Naive B cell (primary cell): ENCODE data around the gene PRDX3. TPM values are rescaled to one million over a fixed set of nuclear protein-coding genes. Genes with fewer than 3 reads are reported as not detected.
"Not testable (repeated sequence)": the region's sequence is repeated elsewhere in the genome, so short reads cannot be mapped to it uniquely, and the experiment has no call there.

Experiments
- ATAC-seq, 2 donors: fragments of 150-1000 bp; cut with Tn5 transposase; 2 replicates each; pipeline ENCODE4 v1.10.0; 2021; ENCODE audit warnings: low read depth in 2 of 2, mild to moderate bottlenecking in 2 of 2, moderate library complexity in 2 of 2
- DNase-seq: peaks from one replicate; pipeline ENCODE4 v3.0.0; 2022
- H3K27ac Mint-ChIP-seq, 6 donors: one replicate each; pipeline ENCODE4 v1.8.0; 2020 to 2022; ENCODE audit warnings: mild to moderate bottlenecking in 6 of 6, mixed read lengths in 6 of 6, moderate library complexity in 5 of 6, inconsistent platforms in 2 of 6
- H3K27me3 Mint-ChIP-seq, 3 donors: one replicate each; pipeline ENCODE4 v1.8.0; 2021 to 2022; ENCODE audit warnings: mixed read lengths in 3 of 3, mild to moderate bottlenecking in 1 of 3
- H3K36me3 Mint-ChIP-seq, 2 donors: one replicate each; pipeline ENCODE4 v1.8.0; 2020 to 2022; ENCODE audit warnings: mixed read lengths in 2 of 2, inconsistent platforms in 1 of 2, mild to moderate bottlenecking in 1 of 2
- H3K4me1 Mint-ChIP-seq, 3 donors: one replicate each; pipeline ENCODE4 v1.8.0; 2020 to 2022; ENCODE audit warnings: mixed read lengths in 3 of 3, inconsistent platforms in 1 of 3, mild to moderate bottlenecking in 1 of 3, moderate library complexity in 1 of 3
- H3K4me3 Mint-ChIP-seq, 8 donors: one replicate each; pipeline ENCODE4 v1.8.0; 2020 to 2022; ENCODE audit warnings: mild to moderate bottlenecking in 8 of 8, mixed read lengths in 8 of 8, moderate library complexity in 8 of 8, inconsistent platforms in 2 of 8
- H3K9me3 Mint-ChIP-seq, 7 donors: one replicate each; pipeline ENCODE4 v1.8.0; 2020 to 2022; ENCODE audit warnings: mixed read lengths in 7 of 7, mild to moderate bottlenecking in 5 of 7, inconsistent platforms in 2 of 7, moderate library complexity in 1 of 7
- polyA plus RNA-seq, 6 donors: library from polyadenylated mRNA; unstranded; fragments of 300-500 nt; fragmentation: Illumina TruSeq; gene quantifications; one replicate each; pipeline ENCODE4 v1.2.3, GENCODE V29; 2021; ENCODE audit warnings: low read depth in 6 of 6

PRDX3 gene
- polyA plus RNA-seq, 6 donors from 2014 or later, result 32.2 to 63.0 (median 54.7) TPM

DNA sequence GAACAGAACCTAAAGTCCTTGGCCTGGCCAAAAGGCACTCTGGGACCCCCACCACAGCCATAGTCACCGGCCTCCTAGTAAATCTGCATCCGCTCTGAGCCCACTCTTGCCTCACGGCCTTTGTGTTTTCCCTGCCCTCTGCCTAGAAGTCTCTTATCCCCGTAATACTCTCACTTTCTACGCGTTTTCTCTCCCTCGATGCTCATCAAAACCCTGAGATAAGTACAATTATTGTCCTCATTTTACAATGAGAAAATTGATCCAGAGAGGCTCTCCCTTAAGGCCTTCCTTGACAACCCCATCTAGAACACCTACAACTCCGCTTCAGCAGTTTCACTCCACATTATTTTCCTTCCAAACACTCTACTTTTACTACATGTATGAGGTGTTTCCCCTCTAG lies 11.6 kb downstream of the PRDX3 start:
- DNase-seq (no peak), ATAC-seq (no peak)
- H3K9me3 Mint-ChIP-seq, result no peaks in the 10 kb centered on the region
- H3K27ac Mint-ChIP-seq, result peak overlapping the region in 5 of 6 donors; percentile 8 to 83 (median 64)
- H3K4me3 Mint-ChIP-seq, result peak overlapping the region; percentile 47 to 95 (median 85)
- peaks cover 6 to 17% of the 10 kb centered on the region in 2 donors for H3K36me3 Mint-ChIP-seq
- no peaks in the 10 kb centered on the region for H3K27me3 Mint-ChIP-seq
- H3K4me1 Mint-ChIP-seq, result peaks cover 10 to 17% (median 11%) of the 10 kb centered on the region in 3 donors

DNA sequence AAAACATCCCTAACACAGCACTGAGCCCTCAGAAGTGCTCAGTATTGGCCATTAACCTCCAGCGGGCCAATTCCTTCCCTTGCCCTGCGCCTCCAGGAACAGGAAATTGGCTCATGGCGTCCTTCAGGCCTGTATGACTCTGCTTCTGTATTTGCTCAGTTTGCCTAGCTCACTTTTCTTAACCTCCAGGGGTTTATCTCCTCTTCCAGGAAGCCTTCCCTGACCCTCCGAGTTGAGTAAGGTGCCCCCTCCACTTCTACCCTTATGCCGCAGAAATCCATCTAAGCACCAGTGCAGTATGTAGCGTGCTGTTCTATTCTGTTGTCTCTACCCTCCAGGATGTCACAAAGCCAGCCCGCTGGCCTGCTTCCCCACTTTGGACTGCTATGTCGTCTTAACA lies 12.0 kb downstream of the PRDX3 start:
- ATAC-seq (no peak), DNase-seq (no peak)
- peak overlapping the region in 5 of 6 donors; percentile 1 to 83 (median 64) for H3K27ac Mint-ChIP-seq
- peaks cover 10 to 20% (median 11%) of the 10 kb centered on the region in 3 donors for H3K4me1 Mint-ChIP-seq
- H3K27me3 Mint-ChIP-seq, result no peaks in the 10 kb centered on the region
- peaks cover 6 to 17% of the 10 kb centered on the region in 2 donors for H3K36me3 Mint-ChIP-seq
- no peaks in the 10 kb centered on the region for H3K9me3 Mint-ChIP-seq
- H3K4me3 Mint-ChIP-seq, result peak overlapping the region; percentile 76 to 96 (median 91)

DNA sequence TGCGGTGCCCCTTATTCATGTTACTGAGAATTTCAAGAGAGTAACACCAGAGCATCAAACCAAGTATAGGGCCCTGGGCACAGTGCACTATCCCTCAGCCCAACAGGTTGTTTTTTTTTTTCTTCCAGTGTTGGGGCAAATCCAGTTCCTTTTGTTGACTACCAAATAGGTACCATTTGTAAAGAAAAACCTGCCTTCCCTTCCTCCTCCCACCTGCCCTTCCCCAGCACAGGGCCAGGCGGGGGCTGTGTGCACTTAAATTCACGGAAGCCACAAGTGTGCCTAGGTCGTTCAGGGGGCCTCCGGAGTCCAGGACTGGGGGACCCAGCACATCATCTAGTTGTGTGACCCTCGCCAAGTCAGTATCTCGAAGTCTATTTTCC lies 12.5 kb downstream of the PRDX3 start:
- peak; percentile 2 to 3 for ATAC-seq
- Mint-ChIP-seq H3K27ac (peak overlapping the region in 5 of 6 donors; percentile 75 to 98 (median 92)), H3K36me3 (peaks cover 6 to 17% of the 10 kb centered on the region in 2 donors), H3K9me3 (no peaks in the 10 kb centered on the region), H3K27me3 (no peaks in the 10 kb centered on the region), H3K4me3 (peak overlapping the region; percentile 85 to 96 (median 93)), H3K4me1 (peaks cover 10 to 20% (median 11%) of the 10 kb centered on the region in 3 donors)
- no peak for DNase-seq

DNA sequence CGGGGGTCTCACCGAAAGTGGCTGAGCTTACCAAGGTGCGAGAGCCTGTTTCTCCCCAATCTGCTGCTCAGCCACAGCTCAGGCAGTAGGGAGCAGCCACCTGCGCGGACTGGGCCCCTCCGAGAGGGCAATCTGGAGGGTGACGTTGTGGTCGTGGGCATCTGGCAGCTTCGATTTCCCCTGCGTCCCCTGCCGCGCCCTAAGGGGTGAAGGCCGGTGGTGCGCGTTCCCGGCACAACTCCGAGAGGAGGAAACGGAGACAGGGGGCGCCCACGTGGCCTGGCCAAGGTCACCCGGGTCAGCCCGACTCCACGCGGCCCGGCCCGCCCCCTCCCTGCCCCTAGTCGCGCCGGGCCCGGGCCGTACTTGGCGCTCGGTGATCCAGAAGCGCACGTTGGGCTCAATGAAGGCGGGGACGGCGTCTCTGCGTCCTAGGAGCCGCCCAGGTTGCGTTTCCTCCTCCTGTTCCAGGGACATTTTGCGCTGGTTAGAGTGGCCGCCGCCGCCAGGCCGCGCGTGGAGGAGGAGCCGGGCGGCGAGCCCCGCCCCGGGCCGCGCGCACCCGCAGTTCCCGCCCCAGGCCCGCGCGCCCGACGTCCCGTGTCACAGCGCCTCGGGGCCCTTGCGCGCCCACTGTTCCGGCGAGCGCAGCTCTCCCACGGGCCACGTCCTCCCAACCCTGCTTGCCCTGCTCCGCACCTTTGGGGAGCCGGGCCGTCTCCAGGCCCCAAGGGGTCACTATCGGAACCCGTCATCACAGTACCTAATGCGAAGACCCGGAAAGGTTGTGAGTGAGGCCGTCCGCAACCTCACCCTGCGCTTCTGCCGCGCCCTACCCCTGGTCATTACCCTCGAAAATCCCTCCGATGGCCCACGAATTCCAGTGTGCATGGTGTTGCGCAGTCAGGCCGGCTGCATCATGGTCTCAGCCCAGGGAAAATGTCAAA lies 13.2 kb downstream of the PRDX3 start, which contains the start of gene SFXN4:
Gene SFXN4 (minus strand): TSS at position 544 of the 947 bp plus-strand sequence. CDS start 67 bp downstream, at position 477.
- peak within 1 kb of the TSS; percentile 85 to 96 (median 93) for H3K4me3 Mint-ChIP-seq
- DNase-seq (peak; percentile 80), ATAC-seq (peak; percentile 92 to 93)
- H3K4me1 Mint-ChIP-seq, result peaks cover 10 to 20% (median 11%) of the 10 kb centered on the region in 3 donors
- H3K27ac Mint-ChIP-seq, result peak within 1 kb of the TSS; percentile 53 to 98 (median 88)
- peaks cover 6 to 17% of the 10 kb centered on the region in 2 donors for H3K36me3 Mint-ChIP-seq
- no peaks in the 10 kb centered on the region for H3K27me3 Mint-ChIP-seq
- H3K9me3 Mint-ChIP-seq, result no peaks in the 10 kb centered on the region

DNA sequence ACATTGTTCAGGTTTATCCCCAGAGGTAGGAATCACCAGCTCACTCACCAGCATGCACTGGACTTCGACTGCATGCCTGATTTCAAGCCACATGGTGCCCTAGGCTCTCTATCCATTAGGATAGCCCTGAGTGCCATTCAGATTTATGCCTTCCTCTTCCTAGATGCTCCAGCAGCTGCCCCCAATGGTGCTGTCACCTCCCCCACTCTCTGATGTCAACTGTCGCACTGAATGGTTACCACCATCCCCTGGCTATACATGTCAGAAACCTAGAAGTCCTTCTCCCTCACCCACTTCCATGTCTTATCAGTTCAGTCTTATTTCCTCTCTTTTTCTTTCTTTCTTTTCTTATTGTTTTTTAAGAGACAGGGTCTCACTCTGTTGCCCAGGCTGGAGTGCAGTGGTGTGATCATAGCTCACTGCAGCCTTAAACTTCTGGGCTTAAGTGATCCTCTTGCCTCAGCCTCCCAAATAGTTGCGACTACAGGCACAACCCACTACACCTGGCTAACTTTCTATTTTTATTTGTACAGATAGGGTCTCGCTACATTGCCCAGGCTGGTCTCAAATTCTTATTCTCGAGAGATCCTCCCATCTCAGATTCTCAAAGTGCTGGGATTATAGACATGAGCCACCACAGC lies 16.0 kb downstream of the PRDX3 start:
- peaks cover 4 to 8% of the 10 kb centered on the region in 2 donors for H3K36me3 Mint-ChIP-seq
- peak overlapping the region in 2 of 8 donors; percentile 44 to 64 for H3K4me3 Mint-ChIP-seq
- peaks cover 10 to 20% (median 11%) of the 10 kb centered on the region in 3 donors for H3K4me1 Mint-ChIP-seq
- ATAC-seq, result no peak
- H3K9me3 Mint-ChIP-seq, result no peaks in the 10 kb centered on the region
- H3K27me3 Mint-ChIP-seq, result no peaks in the 10 kb centered on the region
- no peak for DNase-seq
- H3K27ac Mint-ChIP-seq, result no peak overlapping the region

DNA sequence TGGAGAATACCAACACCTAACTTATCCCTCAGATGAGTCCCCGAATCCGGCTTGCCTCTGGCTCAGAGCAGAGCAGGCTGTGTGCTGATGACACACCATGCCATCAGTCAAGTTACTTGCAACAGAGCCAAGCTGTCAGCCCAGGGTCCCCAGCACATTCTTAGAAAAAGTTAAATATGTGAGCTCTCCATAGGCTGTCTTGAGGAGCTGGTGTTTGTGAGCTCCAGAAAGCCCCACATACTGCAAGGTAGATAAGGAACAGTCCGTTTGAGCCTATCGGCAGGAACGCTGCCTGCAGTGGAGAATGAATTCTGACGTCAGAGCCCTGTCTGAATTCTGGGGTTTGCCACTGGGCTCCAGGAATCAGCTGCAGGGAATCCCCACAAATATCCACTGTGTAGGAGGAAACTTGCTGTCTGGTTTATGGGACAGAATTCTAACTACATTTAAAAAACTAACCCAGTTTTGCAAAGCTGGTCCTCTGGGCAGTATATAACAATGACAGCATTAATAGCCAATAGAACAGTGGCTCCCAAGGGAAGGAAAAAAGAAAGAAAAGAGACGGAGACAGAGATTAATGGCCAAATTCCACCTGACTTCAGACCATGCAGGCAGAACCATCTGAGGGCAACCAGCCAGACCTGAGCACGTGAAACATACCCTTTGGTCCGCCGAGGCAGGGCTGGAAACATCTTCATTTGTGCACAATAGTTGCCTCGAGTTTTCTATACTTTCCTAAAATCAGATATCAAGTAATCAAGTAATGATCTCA lies 16.7 kb downstream of the PRDX3 start:
- no peak for ATAC-seq
- Mint-ChIP-seq H3K9me3 (no peaks in the 10 kb centered on the region), H3K27me3 (no peaks in the 10 kb centered on the region), H3K4me3 (peak overlapping the region in 2 of 8 donors; percentile 64), H3K27ac (no peak overlapping the region), H3K36me3 (peaks cover 6 to 8% of the 10 kb centered on the region in 2 donors), H3K4me1 (peaks cover 10 to 20% (median 11%) of the 10 kb centered on the region in 3 donors)
- no peak for DNase-seq

DNA sequence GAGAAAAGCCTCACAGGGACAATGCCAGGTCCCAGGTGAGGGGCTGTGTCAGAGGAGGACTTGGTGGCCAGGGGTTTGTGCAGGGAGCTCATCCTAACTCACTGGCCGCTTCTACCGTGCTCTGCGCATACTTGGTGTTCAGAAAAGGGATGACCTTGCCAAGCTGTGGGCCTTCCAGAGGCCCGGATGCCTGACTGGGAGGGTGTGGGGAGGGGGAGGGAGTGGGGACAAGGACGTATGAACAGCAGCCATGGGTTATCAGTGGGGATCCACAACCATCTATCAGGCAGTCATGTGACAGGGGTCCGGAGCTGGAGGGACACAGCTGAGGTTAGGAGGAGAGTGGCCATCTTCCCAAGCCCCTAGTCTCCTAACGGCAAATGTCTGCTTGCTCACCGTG lies 19.3 kb downstream of the PRDX3 start:
- peaks cover 0 to 8% (median 4%) of the 10 kb centered on the region in 3 donors for H3K4me1 Mint-ChIP-seq
- peaks cover 9 to 15% of the 10 kb centered on the region in 2 donors for H3K36me3 Mint-ChIP-seq
- no peak overlapping the region for H3K27ac Mint-ChIP-seq
- no peak for ATAC-seq
- DNase-seq, result no peak
- H3K27me3 Mint-ChIP-seq, result no peaks in the 10 kb centered on the region
- no peak overlapping the region for H3K4me3 Mint-ChIP-seq
- H3K9me3 Mint-ChIP-seq, result peaks cover 0 to under 1% (median 0%) of the 10 kb centered on the region in 7 donors

DNA sequence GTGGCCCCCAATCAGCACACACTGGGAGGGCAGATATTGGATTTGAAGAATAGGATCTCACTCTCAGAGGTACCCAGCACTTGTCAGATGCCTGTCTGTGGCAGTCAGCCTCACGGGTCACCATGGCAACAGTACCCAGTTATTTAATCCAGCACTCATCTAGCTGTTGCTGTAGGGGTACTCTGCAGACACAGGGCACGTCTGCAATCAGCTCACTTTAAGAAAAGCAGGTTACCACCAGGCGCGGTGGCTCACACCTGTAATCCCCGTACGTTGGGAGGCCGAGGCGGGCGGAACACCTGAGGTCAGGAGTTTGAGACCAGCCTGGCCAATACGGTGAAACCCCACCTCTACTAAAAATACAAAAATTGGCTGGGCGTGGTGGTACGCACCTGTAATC lies 25.0 kb downstream of the PRDX3 start:
- Mint-ChIP-seq H3K27ac (no peak overlapping the region), H3K27me3 (no peaks in the 10 kb centered on the region), H3K4me3 (no peak overlapping the region), H3K36me3 (peaks cover 14% of the 10 kb centered on the region in 2 donors), H3K4me1 (peaks cover 0 to 3% (median 0%) of the 10 kb centered on the region in 3 donors), H3K9me3 (peaks cover 0 to 3% (median 0%) of the 10 kb centered on the region in 7 donors)
- no peak for ATAC-seq
- DNase-seq, result no peak

DNA sequence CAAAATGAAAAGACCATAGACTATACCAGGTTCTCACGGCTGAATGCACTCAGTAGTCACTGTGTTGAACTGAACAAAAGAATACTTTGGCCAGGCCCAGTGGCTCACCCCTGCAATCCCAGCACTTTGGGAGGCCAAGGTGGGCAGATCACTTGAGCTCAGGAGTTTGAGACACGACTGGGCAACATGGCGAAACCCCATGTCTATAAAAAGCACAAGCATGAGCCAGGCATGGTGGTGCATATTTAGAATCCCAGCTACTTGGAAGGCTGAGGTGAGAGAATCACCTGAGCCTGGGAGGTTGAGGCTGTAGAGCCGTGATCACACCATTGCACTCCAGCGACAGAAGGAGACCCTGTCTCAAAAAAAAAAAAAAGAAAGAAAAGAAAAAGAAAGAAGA lies 25.6 kb downstream of the PRDX3 start:
- Mint-ChIP-seq H3K27ac (no peak overlapping the region), H3K36me3 (peaks cover 14% of the 10 kb centered on the region in 2 donors)

DNA sequence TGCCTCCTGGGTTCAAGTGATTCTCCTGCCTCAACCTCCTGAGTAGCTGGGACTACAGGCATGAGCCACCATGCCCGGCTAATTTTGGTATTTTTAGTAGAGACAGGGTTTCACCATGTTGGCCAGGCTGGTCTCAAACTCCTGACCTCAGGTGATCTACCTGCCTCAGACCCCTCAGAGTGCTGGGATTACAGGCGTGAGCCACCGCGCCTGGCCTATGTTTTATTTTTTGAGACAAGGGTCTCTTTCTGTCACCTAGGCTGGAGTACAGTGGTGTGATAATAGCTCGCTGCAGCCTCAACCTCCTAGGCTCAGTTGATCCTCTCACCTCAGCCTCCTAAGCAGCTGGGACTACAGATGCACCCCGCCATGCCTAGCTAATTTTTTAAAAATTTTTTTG lies 27.0 kb downstream of the PRDX3 start:
- H3K27me3 Mint-ChIP-seq, H3K4me3 Mint-ChIP-seq, H3K4me1 Mint-ChIP-seq, ATAC-seq, H3K27ac Mint-ChIP-seq, DNase-seq, H3K9me3 Mint-ChIP-seq: not testable (repeated sequence)
- H3K36me3 Mint-ChIP-seq, result peaks cover 8 to 12% of the 10 kb centered on the region in 2 donors

More for the DNA sequence above, 25.6 kb downstream of the PRDX3 start:
- DNase-seq, result no peak
- peaks cover 0 to 3% (median 0%) of the 10 kb centered on the region in 3 donors for H3K4me1 Mint-ChIP-seq
- no peak overlapping the region for H3K4me3 Mint-ChIP-seq
- peaks cover 0 to 3% (median 0%) of the 10 kb centered on the region in 7 donors for H3K9me3 Mint-ChIP-seq
- H3K27me3 Mint-ChIP-seq, result no peaks in the 10 kb centered on the region
- no peak for ATAC-seq

DNA sequence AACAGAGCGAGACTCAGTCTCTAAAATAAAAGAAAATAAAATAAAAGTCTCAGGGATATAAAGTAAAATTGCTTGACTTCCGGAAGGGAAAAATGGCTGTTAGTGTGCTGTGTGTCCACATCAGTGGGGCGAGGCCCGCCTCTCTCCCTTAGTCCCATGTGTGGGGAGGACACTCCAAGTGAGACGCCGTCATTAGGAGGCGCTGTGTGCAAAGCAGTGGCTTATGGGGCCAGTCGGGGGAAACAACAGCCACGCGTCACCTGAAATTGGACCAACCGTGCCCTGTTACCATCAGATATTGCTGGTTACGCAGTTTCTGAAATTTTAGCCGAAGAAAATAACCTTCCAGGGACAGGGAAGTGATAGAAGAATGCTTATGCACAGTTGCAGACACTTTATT lies 28.9 kb downstream of the PRDX3 start:
- Mint-ChIP-seq H3K4me3 (no peak overlapping the region), H3K27ac (no peak overlapping the region), H3K27me3 (no peaks in the 10 kb centered on the region), H3K4me1 (peaks cover 0 to 3% (median 0%) of the 10 kb centered on the region in 3 donors), H3K9me3 (peaks cover 0 to 3% (median 0%) of the 10 kb centered on the region in 7 donors), H3K36me3 (peaks cover 5 to 8% of the 10 kb centered on the region in 2 donors)
- ATAC-seq (no peak), DNase-seq (no peak)

DNA sequence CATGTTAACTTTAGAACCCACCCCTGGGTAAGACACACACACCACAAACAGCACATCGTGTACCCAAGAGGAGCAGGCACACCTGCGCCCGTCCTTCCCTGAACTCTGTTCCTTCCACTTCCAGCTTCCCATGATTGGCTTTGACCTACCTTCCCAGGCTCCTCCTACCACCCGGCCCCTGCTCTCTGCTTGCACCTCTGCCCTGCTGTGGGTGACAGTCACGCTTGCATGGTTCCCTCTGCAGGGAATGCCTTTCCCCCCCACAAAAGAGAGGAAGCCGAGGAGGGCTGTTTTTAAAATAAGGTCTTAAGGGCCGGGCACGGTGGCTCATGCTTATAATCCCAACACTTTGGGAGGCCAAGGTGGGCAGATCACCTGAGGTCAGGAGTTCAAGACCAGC lies 29.5 kb downstream of the PRDX3 start:
- DNase-seq (no peak), ATAC-seq (no peak)
- Mint-ChIP-seq H3K4me3 (no peak overlapping the region), H3K36me3 (peaks cover 5 to 8% of the 10 kb centered on the region in 2 donors), H3K27ac (peak overlapping the region in 1 of 6 donors; percentile 44), H3K4me1 (peaks cover 0 to 3% (median 0%) of the 10 kb centered on the region in 3 donors), H3K9me3 (peaks cover 0 to 3% (median 0%) of the 10 kb centered on the region in 7 donors), H3K27me3 (no peaks in the 10 kb centered on the region)

DNA sequence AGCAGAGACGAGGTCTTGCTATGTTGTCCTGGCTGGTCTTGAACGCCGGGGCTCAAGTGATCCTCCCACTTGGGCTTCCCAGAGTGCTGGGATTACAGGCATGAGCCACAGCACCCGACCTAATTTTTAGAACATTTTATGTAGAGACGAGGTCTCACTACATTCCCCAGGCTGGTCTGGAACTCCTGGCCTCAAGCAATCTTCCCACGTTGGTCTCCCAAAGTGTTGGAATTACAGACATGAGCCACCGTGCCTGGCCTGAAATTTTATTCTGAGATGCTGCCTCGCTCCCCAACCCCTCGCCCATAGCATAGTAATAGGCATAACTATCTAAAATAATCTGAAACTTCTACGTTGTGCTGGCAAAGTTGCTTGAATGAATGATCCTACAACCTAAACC lies 35.0 kb downstream of the PRDX3 start:
- peak overlapping the region in 1 of 6 donors; percentile 14 for H3K27ac Mint-ChIP-seq

More for the DNA sequence above, 35.0 kb downstream of the PRDX3 start:
- Mint-ChIP-seq H3K4me3 (no peak overlapping the region), H3K9me3 (peaks cover 0 to 1% (median 0%) of the 10 kb centered on the region in 7 donors), H3K36me3 (no peaks in the 10 kb centered on the region), H3K4me1 (no peaks in the 10 kb centered on the region), H3K27me3 (no peaks in the 10 kb centered on the region)
- DNase-seq (no peak), ATAC-seq (no peak)
